GM19193 (cell line): Measurements from ENCODE around the gene NECAB3.

Experiments used
- POLR2A ChIP-seq: IDR thresholded peaks from 4 replicates; pipeline ENCODE4 v1.6.1; 2011; ENCODE audit not compliant: insufficient read depth, insufficient read length; ENCODE audit errors: extremely low read depth

Gene NECAB3

DNA sequence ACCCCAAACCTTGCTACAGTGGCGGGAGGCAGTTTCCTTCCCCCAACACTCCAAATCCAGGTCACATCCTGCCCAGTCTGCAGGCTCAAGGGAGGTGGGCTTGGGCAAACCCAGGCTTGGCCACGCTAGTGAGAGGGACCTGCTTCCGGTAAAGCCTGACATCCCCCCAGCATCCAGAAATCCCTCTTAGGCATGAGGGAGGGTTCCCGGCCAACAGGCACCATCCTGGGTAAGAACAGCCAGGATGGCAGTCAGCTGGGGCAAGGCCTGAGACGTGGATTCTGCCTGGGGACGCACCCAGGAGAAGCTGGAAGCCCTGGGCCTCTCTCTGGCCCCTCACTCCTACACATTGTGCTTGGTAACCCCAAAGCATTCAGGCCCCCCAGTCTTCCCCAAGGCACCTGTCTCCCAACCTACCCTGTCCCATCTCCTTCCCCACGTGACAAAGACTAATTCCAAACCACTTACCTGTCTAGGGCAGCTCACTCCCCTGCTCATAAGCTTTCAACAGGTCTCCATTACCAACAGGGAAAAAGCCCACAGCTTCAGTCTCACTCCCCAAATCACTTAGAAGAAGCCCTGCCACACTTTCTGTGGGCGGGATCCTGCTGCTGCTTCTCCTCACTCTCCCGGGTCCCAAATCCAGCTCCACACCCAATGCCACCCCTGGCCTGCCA lies 10.0 kb downstream of the NECAB3 start:
- no peak for TF ChIP-seq POLR2A

DNA sequence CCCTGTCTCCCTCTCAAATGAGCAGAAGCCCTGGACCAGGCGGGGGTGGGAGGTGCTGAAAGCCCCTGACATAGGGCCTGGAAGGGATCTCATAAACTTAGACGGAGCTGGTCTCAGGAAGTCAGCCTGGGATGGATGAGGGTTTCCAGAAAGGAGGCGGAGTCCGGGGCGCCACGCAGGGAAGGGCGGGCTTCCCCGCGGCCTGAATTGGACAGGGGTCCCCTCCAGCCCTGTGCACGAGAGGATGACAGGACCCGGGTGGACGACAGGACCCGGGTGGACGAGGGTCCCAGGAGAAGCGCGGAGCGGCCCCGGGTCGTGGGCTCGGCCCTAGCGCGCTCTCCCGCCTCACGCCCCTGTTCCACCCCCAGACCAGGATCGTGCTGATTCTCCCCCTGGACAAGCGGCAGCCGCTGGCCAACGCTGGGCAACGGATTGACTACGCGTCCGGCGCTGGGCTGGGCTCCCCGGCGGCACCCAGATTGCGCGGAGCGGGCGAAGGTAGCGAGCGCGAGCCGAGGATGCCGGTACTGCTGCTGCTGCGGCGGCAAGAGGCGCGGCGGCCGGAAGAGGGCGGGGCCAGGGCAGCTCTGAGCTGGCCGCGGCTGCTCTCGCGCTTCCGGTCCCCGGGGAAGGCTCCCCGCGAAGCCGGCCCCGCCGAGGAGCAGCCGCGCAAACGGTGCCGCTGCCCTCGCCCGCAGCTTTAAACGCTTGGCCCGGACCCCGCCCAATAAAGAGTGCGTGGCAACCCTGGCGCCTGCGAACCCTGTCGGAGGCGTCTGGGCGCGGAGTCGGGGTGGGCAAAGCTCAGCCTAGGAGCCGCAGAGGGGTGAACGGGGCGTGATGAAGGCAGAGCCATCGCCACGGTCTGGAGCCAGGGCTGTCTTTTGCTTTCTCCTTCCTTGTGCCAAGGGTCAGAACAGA lies 10.8 kb downstream of the NECAB3 start:
- TF ChIP-seq POLR2A: peak; percentile 96

DNA sequence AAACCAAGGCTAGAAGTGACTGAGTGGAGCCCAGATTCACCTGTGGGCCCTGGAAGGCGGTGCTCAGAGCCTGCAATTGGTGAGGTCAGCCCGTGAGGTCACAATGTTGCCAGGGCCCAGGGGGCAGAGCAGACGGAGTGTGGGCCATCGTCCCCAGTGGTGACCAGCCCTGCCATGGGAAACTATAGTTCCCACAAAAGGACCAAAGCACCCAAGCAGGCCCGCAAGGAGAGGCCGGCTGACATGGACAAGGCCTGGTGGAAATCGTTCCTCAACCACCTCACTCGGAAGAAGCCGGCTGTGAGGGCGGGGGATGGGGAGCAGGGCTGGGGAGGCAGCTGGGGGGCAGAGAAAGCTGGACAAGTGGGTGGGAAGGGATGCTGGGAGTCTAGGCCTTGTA lies 12.1 kb downstream of the NECAB3 start, which contains the start of gene C20orf144:
Gene C20orf144 (plus strand): TSS at position 156 of the 400 bp plus-strand sequence. CDS start 19 bp downstream, at position 175.
- TF ChIP-seq POLR2A: no peak

DNA sequence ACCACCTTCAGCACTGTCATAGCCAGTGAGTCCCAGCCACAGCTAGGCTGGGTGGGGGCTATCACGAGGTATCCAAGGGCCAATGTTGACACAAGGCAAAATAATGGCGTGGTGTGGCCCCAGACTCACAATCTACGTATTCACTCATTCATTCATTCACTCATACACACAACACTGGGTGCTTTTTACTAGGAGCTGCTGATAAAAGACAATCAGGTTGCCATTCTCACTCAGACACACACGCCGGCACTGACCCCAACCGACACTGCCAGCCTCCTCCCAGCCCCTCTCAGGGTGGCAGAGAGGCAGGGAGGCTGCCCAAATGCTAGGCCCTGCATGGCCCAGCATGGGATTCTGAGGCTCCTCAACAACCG lies 13.6 kb downstream of the NECAB3 start:
- TF ChIP-seq POLR2A: no peak

DNA sequence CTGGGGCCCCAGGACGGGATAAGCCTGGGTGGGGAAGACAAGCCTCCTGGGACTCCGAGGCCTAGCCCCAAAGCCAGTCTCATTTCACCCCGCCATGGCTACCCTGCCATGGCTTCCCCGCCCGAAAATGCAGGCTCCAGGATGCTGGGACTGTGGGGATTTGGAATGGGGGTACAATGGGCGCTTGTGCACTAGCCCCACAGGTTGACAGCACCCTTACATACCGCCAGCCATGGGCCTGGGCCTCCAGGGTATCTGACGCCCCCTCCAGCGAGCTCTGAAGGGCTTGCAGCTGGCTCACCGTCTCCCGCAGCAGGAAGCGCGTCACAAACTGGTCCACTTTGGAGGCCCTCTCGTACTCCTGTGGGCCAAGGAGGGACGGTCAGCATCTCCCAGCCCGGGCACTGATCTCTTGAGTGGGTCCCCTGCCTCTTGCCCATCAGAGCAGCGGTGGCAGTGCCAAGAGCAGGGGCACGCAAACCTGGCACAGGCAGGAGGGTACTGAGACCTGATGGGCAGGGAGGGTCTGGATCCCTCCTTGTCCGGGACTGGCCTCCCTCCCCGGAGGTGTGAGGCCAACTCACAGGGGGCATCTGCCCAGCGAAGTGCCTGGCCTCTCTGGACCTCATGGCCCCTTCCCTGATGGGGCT lies 14.1 kb downstream of the NECAB3 start:
- TF ChIP-seq POLR2A: no peak

DNA sequence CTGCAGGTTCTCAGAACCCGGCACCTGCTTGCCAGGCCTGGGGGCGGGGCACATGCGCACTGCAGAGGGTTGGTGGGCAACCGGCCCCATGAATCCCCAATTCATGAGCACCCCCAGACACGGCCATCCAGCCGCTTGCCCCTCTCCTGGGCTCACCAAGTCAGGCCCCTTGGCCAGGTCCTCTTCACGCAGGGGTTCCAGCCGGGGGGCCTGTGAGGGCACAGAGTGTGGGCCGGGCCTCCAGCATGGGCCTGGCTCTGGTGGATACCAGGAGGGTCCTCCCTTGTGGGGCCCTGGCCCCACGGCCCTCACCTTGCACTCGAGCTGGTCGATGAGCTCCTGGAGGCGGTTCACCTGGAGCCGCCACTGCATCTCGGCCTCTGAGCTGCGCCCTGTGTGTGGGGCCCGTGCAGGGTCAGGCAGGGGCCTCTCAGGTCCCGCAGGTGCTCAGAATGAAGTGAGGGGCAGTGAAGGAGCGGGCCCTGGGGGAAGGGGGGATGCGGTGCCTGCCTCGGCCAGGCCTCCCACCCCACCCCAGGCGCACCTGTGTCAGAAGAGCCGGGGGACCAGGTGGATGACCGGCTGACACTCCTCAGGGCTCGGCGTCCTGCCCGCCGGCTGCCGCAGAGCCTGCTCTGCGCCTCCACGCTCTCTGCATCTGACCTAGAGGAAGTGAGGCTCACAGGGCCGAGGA lies 14.7 kb downstream of the NECAB3 start:
- TF ChIP-seq POLR2A: no peak

DNA sequence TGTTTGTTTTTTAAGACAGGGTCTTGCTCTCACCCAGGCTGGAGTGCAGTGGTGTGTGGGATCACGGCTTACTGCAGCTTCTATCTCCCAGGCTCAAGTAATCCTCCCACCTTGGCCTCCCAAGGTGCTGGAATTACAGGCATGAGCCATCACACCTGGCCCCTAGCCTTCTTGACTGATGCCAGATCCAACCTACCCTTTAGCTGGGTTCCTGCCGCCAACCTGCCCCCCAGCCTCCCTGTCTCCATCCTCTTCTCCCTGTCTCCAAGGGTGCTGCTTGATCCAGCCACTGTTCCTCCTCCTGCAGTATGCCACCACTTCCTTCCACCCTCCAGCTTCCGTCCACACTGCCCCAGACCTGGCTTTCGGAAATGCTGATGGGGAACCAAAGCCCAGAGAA lies 15.3 kb downstream of the NECAB3 start:
- TF ChIP-seq POLR2A: no peak

DNA sequence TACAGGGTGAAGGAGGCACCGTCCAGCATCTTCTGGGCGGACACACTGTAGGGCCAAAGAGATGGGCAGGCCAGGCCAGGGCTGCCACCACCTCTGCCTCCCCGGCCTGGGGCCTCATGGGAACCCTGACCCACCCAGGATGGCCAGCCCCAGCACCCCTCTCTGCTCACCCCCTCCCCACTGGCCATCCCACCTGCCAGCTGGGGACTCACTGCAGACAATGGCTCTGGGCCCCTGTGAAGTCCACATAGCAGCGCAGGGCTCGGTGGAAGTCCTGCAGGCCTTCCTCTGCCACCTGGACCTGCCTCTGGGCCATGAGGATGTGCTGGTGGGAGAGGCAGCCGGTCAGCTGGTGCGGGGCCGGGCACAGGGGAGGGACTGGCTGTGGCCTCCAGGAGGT lies 15.7 kb downstream of the NECAB3 start:
- no peak for TF ChIP-seq POLR2A

DNA sequence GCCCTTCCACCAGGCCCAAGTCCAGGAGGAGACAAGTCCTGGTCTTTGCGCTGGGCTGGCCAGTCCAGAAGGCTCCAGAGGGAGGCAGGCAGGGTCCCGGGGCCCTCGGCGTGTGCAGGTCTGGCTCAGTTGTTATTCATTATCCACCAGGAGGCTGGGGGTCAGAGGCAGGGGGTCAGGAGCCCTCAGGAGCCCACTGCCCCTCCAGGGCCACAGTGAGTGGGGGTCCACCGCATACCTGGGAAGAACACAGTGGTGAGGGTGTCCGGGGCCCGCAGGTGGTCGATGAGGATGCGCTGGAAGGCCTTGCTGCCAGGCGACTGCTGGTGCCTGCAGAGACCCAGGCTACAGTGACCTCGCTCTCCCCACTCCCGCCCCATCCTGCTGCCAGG lies 16.5 kb downstream of the NECAB3 start:
- TF ChIP-seq POLR2A: no peak

DNA sequence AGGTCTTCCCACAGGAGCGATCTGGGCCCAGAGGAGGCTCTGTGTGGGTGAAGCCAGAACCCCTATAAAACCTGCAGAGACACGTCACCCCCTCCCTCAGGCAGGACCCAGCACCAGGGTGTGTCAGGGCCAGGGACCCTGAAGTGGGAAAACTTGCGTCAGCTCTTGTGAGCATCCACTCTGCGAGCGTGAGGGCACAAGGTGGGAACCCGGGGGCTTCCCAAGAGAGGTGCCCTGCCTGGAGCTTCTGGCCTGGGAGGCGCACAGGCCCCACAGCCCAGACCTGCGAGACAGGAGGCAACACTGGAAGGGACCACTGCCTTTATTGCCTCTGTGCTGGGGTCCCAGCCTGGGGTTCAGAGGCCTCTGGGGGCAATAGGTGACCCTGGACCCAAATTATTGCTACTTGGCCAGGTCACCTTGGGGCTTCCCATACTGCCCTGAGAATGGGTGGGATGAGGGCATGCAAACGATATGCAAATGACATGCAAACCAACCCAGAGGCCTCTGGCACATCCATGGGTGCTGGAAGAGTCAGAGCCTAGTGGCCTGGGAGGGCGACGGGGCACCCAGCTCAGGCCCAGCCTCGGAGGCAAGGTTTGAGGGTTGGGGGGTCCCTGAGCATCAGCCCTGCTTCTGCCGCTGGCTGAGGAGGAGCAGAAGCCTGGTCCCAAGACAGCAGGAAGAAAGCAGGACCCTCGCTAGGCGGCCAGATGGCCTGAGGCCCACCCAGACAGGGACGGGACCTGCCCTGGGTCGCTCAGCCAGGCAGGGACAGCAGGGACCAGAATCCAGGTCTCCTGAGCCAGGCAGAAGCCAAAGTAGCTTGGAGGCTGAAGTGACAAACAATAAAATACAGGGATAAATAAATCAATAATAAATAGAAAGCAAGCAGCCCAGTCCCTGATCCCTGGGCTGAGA lies 17.2 kb downstream of the NECAB3 start:
- no peak for TF ChIP-seq POLR2A

DNA sequence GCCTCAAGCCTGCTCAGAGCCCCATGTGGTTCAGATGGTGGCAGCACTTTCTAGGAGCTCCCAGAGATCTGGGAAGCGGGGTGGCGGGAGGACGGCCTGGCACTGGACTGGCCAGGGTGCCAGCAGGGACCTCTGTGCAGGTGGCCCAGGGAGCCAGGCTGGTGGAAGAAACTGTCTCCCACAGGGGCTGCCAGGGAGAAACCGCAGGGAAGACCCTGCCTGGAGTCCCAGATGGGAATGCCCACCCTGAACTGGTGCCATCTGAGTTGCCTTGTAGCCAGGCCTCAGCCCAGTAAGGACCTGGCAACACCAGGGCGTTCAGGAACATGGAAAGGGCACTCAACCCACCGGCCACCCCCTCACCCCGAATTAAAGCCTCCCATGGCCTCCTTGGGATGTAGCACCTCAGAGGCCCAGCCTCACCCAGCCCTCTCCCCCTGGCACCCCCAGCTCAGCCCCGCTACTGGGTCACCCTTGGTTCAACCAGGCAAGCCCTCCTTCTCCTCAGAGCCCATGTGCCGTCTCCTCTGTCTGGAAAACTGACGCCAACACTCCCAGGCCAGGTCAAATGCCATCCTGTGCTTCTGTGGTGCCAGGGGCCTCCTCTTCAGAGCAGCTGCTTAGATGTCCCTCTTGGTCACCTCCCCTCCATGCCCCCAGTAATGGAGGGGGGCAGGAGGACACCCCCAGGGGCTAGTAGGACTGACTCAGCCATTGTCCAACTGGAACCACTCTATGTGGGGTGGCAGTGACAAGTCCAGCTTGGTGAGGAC lies 18.0 kb downstream of the NECAB3 start:
- TF ChIP-seq POLR2A: no peak

DNA sequence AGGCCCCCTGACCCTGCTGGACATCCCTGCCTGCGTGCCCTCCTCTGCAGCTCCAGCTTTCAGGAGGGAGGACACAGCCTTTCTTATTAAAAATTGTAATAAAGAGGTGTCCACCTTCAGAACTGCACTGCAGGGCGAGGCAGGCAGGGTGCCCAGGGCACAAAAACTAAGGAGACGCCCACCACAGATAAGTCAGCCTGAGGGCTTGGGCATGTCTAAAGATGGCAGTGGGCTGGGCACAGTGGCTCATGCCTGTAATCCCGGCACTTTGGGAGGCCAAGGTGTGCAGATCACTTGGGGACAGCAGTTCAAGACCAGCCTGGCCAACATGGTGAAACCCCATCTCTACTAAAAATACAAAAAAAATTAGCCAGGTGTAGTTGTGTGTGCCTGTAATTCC lies 19.1 kb downstream of the NECAB3 start:
- TF ChIP-seq POLR2A: no peak

DNA sequence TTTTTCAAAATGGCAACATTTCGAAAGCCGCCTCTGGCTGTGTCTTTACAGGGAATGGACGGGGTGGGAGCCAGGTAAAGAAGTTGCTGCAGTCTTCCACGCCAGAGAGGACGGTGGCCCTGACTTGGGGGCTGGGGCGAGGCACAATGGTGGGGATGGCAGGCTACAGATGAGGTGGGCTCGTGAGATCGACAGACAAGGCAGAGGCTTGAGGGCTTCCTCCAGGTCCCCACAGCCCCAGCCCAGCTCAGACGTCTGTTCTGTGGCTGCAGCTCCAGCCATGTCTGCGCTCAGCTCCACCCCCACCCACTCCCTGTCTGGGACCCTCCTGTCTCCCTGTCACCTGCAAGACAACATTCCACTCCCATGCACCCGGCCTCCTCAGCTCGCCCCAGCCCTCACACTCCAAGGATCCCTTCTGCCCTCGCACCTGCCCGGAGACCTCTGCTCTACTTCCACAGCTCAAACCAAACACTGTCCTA lies 19.5 kb downstream of the NECAB3 start:
- no peak for TF ChIP-seq POLR2A
